ENCODE measurements around the gene SPDYE1.

SPDYE1 gene

DNA sequence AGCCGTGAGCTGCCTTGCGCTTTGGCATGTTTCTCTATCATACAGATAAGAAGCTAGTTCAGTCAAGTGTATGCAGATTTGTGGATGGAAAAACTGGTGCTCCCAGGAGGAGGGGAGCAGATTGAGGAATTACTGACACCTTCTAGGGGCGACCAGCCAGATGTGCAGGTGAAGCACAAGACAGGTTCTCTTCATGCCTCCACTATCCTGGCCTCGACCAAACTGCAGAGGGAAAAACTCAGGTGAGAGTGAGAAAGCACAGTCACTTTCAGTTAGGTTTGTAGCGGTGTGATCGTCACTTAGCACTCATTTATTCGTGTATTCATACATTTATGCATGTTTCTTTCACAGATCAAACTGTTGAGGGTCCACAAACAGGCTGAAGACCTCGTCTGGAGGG lies 46.2 kb downstream of the SPDYE1 start:
- H4K8ac ChIP-seq (ENCODE audit: low read depth, low read length): no peak overlapping the region
- H2BK120ac ChIP-seq (ENCODE audit: low read depth, low read length): no peak overlapping the region
- WGBS, 2 donors (ENCODE audit: extremely low coverage in 2 of 2, insufficient read length in 2 of 2, insufficient replicate concordance in 1 of 2): no CpG with 5 or more reads among the region's 8 CpGs
- peak overlapping the region; percentile 92 to 97 for H3K4me3 ChIP-seq (ENCODE audit: low read length in 2 of 2)
- peaks cover 10% of the 10 kb centered on the region for H3K79me1 ChIP-seq (ENCODE audit: low read depth, low read length)
- no peak for DNase-seq (ENCODE audit: low spot score)
- H3K9ac ChIP-seq (ENCODE audit: low read depth, low read length, poor library complexity): peak overlapping the region; percentile 60
- H3K9me3 ChIP-seq (replicated peaks in 1 of 2; ENCODE audit: control insufficient read depth in 2 of 2, insufficient read depth in 1 of 2, low read depth in 1 of 2, low read length in 2 of 2): no peaks in the 10 kb centered on the region
- no peak overlapping the region for H2BK12ac ChIP-seq (ENCODE audit: low read length)
- H3K14ac ChIP-seq (ENCODE audit: low read length): no peak overlapping the region
- H3K4me2 ChIP-seq (ENCODE audit: insufficient read depth, low read length, poor library complexity, severe bottlenecking): peak overlapping the region; percentile 81
- no peak overlapping the region for H3K4ac ChIP-seq (ENCODE audit: low read length)
- no peak overlapping the region for H2BK15ac ChIP-seq (ENCODE audit: low read length)
- H3K23ac ChIP-seq (ENCODE audit: low read depth, low read length, poor library complexity): no peak overlapping the region
- H3K36me3 ChIP-seq (replicated peaks in 1 of 2; ENCODE audit: control insufficient read depth in 2 of 2, insufficient read depth in 2 of 2, low read length in 2 of 2): peaks cover 4 to 24% of the 10 kb centered on the region in 2 donors
- no peak overlapping the region for H2BK5ac ChIP-seq (ENCODE audit: low read length)
- no peak overlapping the region for H3K18ac ChIP-seq (ENCODE audit: low read length)
- H2AFZ ChIP-seq (ENCODE audit: low read length): peak overlapping the region; percentile 90
- H3K27ac ChIP-seq (replicated peaks; ENCODE audit: low read length): no peak overlapping the region
- H2AK5ac ChIP-seq (ENCODE audit: low read depth, low read length): no peak overlapping the region
- no peak overlapping the region for H4K91ac ChIP-seq (ENCODE audit: low read depth, low read length, poor library complexity)
- H3K27me3 ChIP-seq (ENCODE audit: control insufficient read depth in 3 of 3, insufficient read depth in 3 of 3, low read depth in 1 of 3, low read length in 3 of 3): peaks cover 0 to 8% (median 0%) of the 10 kb centered on the region in 3 experiments
- peaks cover 0 to 10% of the 10 kb centered on the region in 2 donors for H3K4me1 ChIP-seq (ENCODE audit: control insufficient read depth in 2 of 2, insufficient read depth in 1 of 2, low read depth in 1 of 2, low read length in 2 of 2)

GRCh38 chr7:44044315-44045225 lies 46.9 kb downstream of the SPDYE1 start, which contains the start of gene DBNL:
DBNL (plus strand) TSS chr7:44044702; CDS start chr7:44044738, 36 bp downstream.
- peaks cover 0 to 6% (median 0%) of the 10 kb centered on the region in 3 experiments for H3K27me3 ChIP-seq (ENCODE audit: control insufficient read depth in 3 of 3, insufficient read depth in 3 of 3, low read depth in 1 of 3, low read length in 3 of 3)
- H3K9me3 ChIP-seq (replicated peaks in 1 of 2; ENCODE audit: control insufficient read depth in 2 of 2, insufficient read depth in 1 of 2, low read depth in 1 of 2, low read length in 2 of 2): no peaks in the 10 kb centered on the region
- H2BK5ac ChIP-seq (ENCODE audit: low read length): no peak within 1 kb of the TSS
- DNase-seq (ENCODE audit: low spot score): peak; percentile 73
- H3K4me3 ChIP-seq (ENCODE audit: low read length in 2 of 2): peak within 1 kb of the TSS; percentile 92 to 97
- peak within 1 kb of the TSS; percentile 57 for H3K23ac ChIP-seq (ENCODE audit: low read depth, low read length, poor library complexity)
- H4K91ac ChIP-seq (ENCODE audit: low read depth, low read length, poor library complexity): no peak within 1 kb of the TSS
- H2BK120ac ChIP-seq (ENCODE audit: low read depth, low read length): no peak within 1 kb of the TSS
- no peak within 1 kb of the TSS for H2BK15ac ChIP-seq (ENCODE audit: low read length)
- peak within 1 kb of the TSS; percentile 89 for H3K9ac ChIP-seq (ENCODE audit: low read depth, low read length, poor library complexity)
- H3K18ac ChIP-seq (ENCODE audit: low read length): peak within 1 kb of the TSS; percentile 89
- H2BK12ac ChIP-seq (ENCODE audit: low read length): no peak within 1 kb of the TSS
- peaks cover 4 to 27% of the 10 kb centered on the region in 2 donors for H3K36me3 ChIP-seq (replicated peaks in 1 of 2; ENCODE audit: control insufficient read depth in 2 of 2, insufficient read depth in 2 of 2, low read length in 2 of 2)
- peak within 1 kb of the TSS; percentile 32 for H2AK5ac ChIP-seq (ENCODE audit: low read depth, low read length)
- H4K8ac ChIP-seq (ENCODE audit: low read depth, low read length): no peak within 1 kb of the TSS
- peak within 1 kb of the TSS; percentile 81 for H3K4me2 ChIP-seq (ENCODE audit: insufficient read depth, low read length, poor library complexity, severe bottlenecking)
- peaks cover 0 to 8% of the 10 kb centered on the region in 2 donors for H3K4me1 ChIP-seq (ENCODE audit: control insufficient read depth in 2 of 2, insufficient read depth in 1 of 2, low read depth in 1 of 2, low read length in 2 of 2)
- WGBS, 2 donors (ENCODE audit: extremely low coverage in 2 of 2, insufficient read length in 2 of 2, insufficient replicate concordance in 1 of 2): no CpG with 5 or more reads among the region's 74 CpGs
- H3K27ac ChIP-seq (replicated peaks; ENCODE audit: low read length): no peak within 1 kb of the TSS
- H3K4ac ChIP-seq (ENCODE audit: low read length): no peak within 1 kb of the TSS
- H3K79me1 ChIP-seq (ENCODE audit: low read depth, low read length): peaks cover 10% of the 10 kb centered on the region
- no peak within 1 kb of the TSS for H3K14ac ChIP-seq (ENCODE audit: low read length)
- H2AFZ ChIP-seq (ENCODE audit: low read length): peak within 1 kb of the TSS; percentile 90

GRCh38 chr7:44045226-44046014 lies 47.7 kb downstream of the SPDYE1 start:
- H3K4me2 ChIP-seq (ENCODE audit: insufficient read depth, low read length, poor library complexity, severe bottlenecking): peak overlapping the region; percentile 81
- H2BK120ac ChIP-seq (ENCODE audit: low read depth, low read length): no peak overlapping the region
- no peak overlapping the region for H4K91ac ChIP-seq (ENCODE audit: low read depth, low read length, poor library complexity)
- H3K9me3 ChIP-seq (replicated peaks in 1 of 2; ENCODE audit: control insufficient read depth in 2 of 2, insufficient read depth in 1 of 2, low read depth in 1 of 2, low read length in 2 of 2): no peaks in the 10 kb centered on the region
- peak overlapping the region; percentile 92 to 97 for H3K4me3 ChIP-seq (ENCODE audit: low read length in 2 of 2)
- H3K9ac ChIP-seq (ENCODE audit: low read depth, low read length, poor library complexity): peak overlapping the region; percentile 89
- H2AFZ ChIP-seq (ENCODE audit: low read length): peak overlapping the region; percentile 90
- no peak overlapping the region for H4K8ac ChIP-seq (ENCODE audit: low read depth, low read length)
- H3K18ac ChIP-seq (ENCODE audit: low read length): no peak overlapping the region
- H3K27ac ChIP-seq (replicated peaks; ENCODE audit: low read length): no peak overlapping the region
- no peak overlapping the region for H2BK12ac ChIP-seq (ENCODE audit: low read length)
- no peak overlapping the region for H2BK15ac ChIP-seq (ENCODE audit: low read length)
- H2AK5ac ChIP-seq (ENCODE audit: low read depth, low read length): no peak overlapping the region
- H3K36me3 ChIP-seq (replicated peaks in 1 of 2; ENCODE audit: control insufficient read depth in 2 of 2, insufficient read depth in 2 of 2, low read length in 2 of 2): peaks cover 11 to 35% of the 10 kb centered on the region in 2 donors
- H3K4me1 ChIP-seq (ENCODE audit: control insufficient read depth in 2 of 2, insufficient read depth in 1 of 2, low read depth in 1 of 2, low read length in 2 of 2): peaks cover 0 to 8% of the 10 kb centered on the region in 2 donors
- no peak overlapping the region for H3K4ac ChIP-seq (ENCODE audit: low read length)
- DNase-seq (ENCODE audit: low spot score): no peak
- H3K23ac ChIP-seq (ENCODE audit: low read depth, low read length, poor library complexity): peak overlapping the region; percentile 57
- H2BK5ac ChIP-seq (ENCODE audit: low read length): no peak overlapping the region
- no CpG with 5 or more reads among the region's 15 CpGs for WGBS, 2 donors (ENCODE audit: extremely low coverage in 2 of 2, insufficient read length in 2 of 2, insufficient replicate concordance in 1 of 2)
- no peak overlapping the region for H3K14ac ChIP-seq (ENCODE audit: low read length)
- peaks cover 0 to 6% (median 0%) of the 10 kb centered on the region in 3 experiments for H3K27me3 ChIP-seq (ENCODE audit: control insufficient read depth in 3 of 3, insufficient read depth in 3 of 3, low read depth in 1 of 3, low read length in 3 of 3)
- H3K79me1 ChIP-seq (ENCODE audit: low read depth, low read length): peaks cover 10% of the 10 kb centered on the region
